ENCODE measurements around the gene STARD3NL.
"Not testable (repeated sequence)": the region's sequence is repeated elsewhere in the genome, so short reads cannot be mapped to it uniquely, and the experiment has no call there.

Gene STARD3NL

GRCh38 chr7:38269704-38270346 is 91.8 kb downstream of the STARD3NL start:
- DNase-seq (ENCODE audit: low read depth), result not testable (repeated sequence)

- not testable (repeated sequence) for DNase-seq (ENCODE audit: low read depth)
Measured at GRCh38 chr7:38270405-38270804, 92.4 kb downstream of the STARD3NL start.

- DNase-seq (ENCODE audit: low read depth), result no peak
Measured at GRCh38 chr7:38273286-38273995, 95.4 kb downstream of the STARD3NL start, which contains the start of gene TARP. Gene TARP (minus strand): TSS chr7:38273636.

- DNase-seq (ENCODE audit: low read depth), result no peak
Measured at GRCh38 chr7:38274486-38274885, 96.4 kb downstream of the STARD3NL start.

GRCh38 chr7:38274927-38275620 is 97.0 kb downstream of the STARD3NL start:
- DNase-seq (ENCODE audit: low read depth), result no peak

GRCh38 chr7:38276096-38276877 is 98.2 kb downstream of the STARD3NL start:
- no peak for DNase-seq (ENCODE audit: low read depth)

GRCh38 chr7:38280000-38280399 is 102.0 kb downstream of the STARD3NL start:
- DNase-seq (ENCODE audit: low read depth), result no peak

Data from activated T-helper 9 cell treated with anti-CD3 and anti-CD28 coated beads, Interleukin-2, amount 50 U/mL, for 16 hours (primary cell).